Erythroblast (primary cell): ENCODE data around the gene FGF12.

ENCODE experiments used
- GATA1 ChIP-seq: IDR thresholded peaks from 2 replicates; pipeline ENCODE4 v1.6.1; 2011; ENCODE audit warnings: low read depth, mild to moderate bottlenecking, control low read depth, low read length, moderate library complexity
- POLR2A ChIP-seq: IDR thresholded peaks from 2 replicates; pipeline ENCODE4 v1.6.1; 2011; ENCODE audit warnings: mild to moderate bottlenecking, low read length

GRCh38 chr3:192482809-192483208 is 244.5 kb downstream of the FGF12 start:
- no peak for TF ChIP-seq POLR2A
- TF ChIP-seq GATA1 = no peak
